Hepatocyte (in vitro differentiated cells): Measurements from ENCODE around the gene ITM2C. TPM values are rescaled to one million over a fixed set of nuclear protein-coding genes. Genes with fewer than 3 reads are reported as not detected.

Experiments
- DNase-seq: peaks from one replicate; pipeline ENCODE4 v3.0.0-alpha.2; 2016; ENCODE audit warnings: low spot score
- H2AFZ ChIP-seq: fragments of 200-600 bp; sonication (generic); 2 replicates; pipeline ENCODE4 v1.6.0; 2016; ENCODE audit warnings: antibody characterized with exemption, mild to moderate bottlenecking
- H3K27ac ChIP-seq: fragments of 200-600 bp; sonication (generic); 2 replicates; pipeline ENCODE4 v1.5.1; 2016; ENCODE audit warnings: mild to moderate bottlenecking
- H3K27me3 ChIP-seq: fragments of 200-600 bp; sonication (generic); 2 replicates; pipeline ENCODE4 v1.6.1; 2016
- H3K36me3 ChIP-seq: fragments of 200-600 bp; sonication (generic); replicated peaks from 2 replicates; pipeline ENCODE4 v1.5.1; 2016; ENCODE audit warnings: low read depth; ENCODE audit not compliant: insufficient read depth
- H3K4me1 ChIP-seq: fragments of 200-600 bp; sonication (generic); 2 replicates; pipeline ENCODE4 v1.5.1; 2016; ENCODE audit warnings: mild to moderate bottlenecking, moderate library complexity; ENCODE audit not compliant: insufficient read depth
- H3K4me2 ChIP-seq: fragments of 200-600 bp; sonication (generic); 2 replicates; pipeline ENCODE4 v1.6.0; 2016
- H3K4me3 ChIP-seq: fragments of 200-600 bp; sonication (generic); 2 replicates; pipeline ENCODE4 v1.5.1; 2016; ENCODE audit warnings: mild to moderate bottlenecking
- H3K79me2 ChIP-seq: fragments of 200-600 bp; sonication (generic); 2 replicates; pipeline ENCODE4 v1.6.0; 2017; ENCODE audit warnings: mild to moderate bottlenecking
- H3K9me2 ChIP-seq: fragments of 200-600 bp; sonication (generic); replicated peaks from 2 replicates; pipeline ENCODE4 v1.6.0; 2017; ENCODE audit warnings: mild to moderate bottlenecking; ENCODE audit not compliant: insufficient read depth
- H3K9me3 ChIP-seq: fragments of 200-600 bp; sonication (generic); 2 replicates; pipeline ENCODE4 v1.5.1; 2016; ENCODE audit warnings: low read depth, mild to moderate bottlenecking
- H4K20me1 ChIP-seq: fragments of 200-600 bp; sonication (generic); 2 replicates; pipeline ENCODE4 v1.6.0; 2016; ENCODE audit warnings: mild to moderate bottlenecking; ENCODE audit not compliant: insufficient read depth, poor library complexity, severe bottlenecking
- CTCF ChIP-seq: fragments of 200-600 bp; sonication (generic); IDR thresholded peaks from 2 replicates; pipeline ENCODE4 v1.5.1; 2016; ENCODE audit warnings: antibody characterized with exemption, mild to moderate bottlenecking; ENCODE audit not compliant: poor library complexity
- EZH2 ChIP-seq: fragments of 200-600 bp; sonication (generic); IDR thresholded peaks from 2 replicates; pipeline ENCODE4 v1.6.1; 2016; ENCODE audit warnings: antibody characterized with exemption, mild to moderate bottlenecking, borderline replicate concordance
- EZH2phosphoT487 ChIP-seq: fragments of 200-600 bp; sonication (generic); IDR thresholded peaks from one replicate; pipeline ENCODE4 v1.6.1; 2018; ENCODE audit warnings: antibody characterized with exemption, mild to moderate bottlenecking, low read depth, moderate library complexity; ENCODE audit not compliant: unreplicated experiment, severe bottlenecking
- WGBS: methylation state at CpG from one replicate; pipeline ENCODE4 v1.1.6; 2016; ENCODE audit warnings: low lambda C conversion rate; ENCODE audit errors: missing lambda C conversion rate; 5-methylcytosine and 5-hydroxymethylcytosine counted together
- polyA plus RNA-seq: library from polyadenylated mRNA; unstranded; fragments of >200 nt; fragmentation: Nextera tagmentation; extraction: Ambion mirVana; gene quantifications from 2 replicates; pipeline ENCODE4 v1.2.1, GENCODE V29; 2016
- total RNA-seq: library from RNA; depleted of rRNA; stranded (reverse); fragments of >200 nt; gene quantifications from 2 replicates; pipeline ENCODE4 v1.2.3, GENCODE V29; 2014

Gene ITM2C
- total and polyA plus RNA-seq, 2 experiments from 2014 or later, result 485 to 537 TPM

GRCh38 chr2:230925879-230926765, 61.4 kb downstream of the ITM2C start:
- Histone ChIP-seq H3K9me2 (no peaks in the 10 kb centered on the region), H2AFZ (no peak overlapping the region), H3K79me2 (no peaks in the 10 kb centered on the region), H3K4me3 (no peak overlapping the region), H3K4me2 (no peak overlapping the region), H3K4me1 (no peaks in the 10 kb centered on the region), H3K27me3 (no peaks in the 10 kb centered on the region), H3K27ac (no peak overlapping the region), H3K9me3 (no peaks in the 10 kb centered on the region), H4K20me1 (no peaks in the 10 kb centered on the region), H3K36me3 (no peaks in the 10 kb centered on the region)
- no peak for DNase-seq
- WGBS, result 90% methylated on average over 11 of the region's 11 CpGs
- no peak for TF ChIP-seq CTCF
- TF ChIP-seq EZH2, result no peak
- TF ChIP-seq EZH2phosphoT487, result no peak

DNA sequence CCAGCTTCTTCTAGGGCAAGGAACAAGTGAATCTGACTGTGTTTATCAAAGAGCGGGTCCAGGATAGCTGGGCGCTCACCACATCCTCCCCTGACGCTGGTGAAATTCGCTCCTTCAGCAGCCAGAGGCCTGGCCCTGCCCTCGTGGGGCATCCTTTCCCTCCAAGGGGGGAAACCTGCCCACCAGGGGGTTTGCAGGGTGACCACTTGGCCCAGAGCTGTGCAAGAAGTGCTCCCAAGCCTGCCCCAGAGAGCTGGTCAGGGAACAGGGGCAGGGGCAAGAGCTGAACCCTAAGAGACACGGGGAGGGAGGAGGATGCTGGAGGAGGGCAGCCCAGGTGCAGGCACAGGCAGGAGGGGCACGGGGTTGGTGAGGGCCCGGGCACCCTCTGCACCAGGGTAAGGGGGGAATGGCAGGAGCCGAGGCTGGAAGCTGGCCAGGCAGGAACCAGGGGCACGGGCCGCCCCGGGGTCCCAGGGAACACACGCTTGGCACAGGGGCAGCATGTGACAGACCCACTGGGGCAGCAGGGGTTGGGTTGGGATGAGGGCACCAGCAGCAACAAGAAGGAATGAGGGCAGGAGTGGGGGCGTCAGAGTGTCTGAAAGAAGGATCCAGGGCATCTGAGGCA, 63.1 kb downstream of the ITM2C start:
- WGBS, result 94% methylated on average over 14 of the region's 14 CpGs
- H3K4me1 ChIP-seq, result peaks cover 7% of the 10 kb centered on the region
- H3K4me3 ChIP-seq, result no peak overlapping the region
- DNase-seq, result no peak
- H3K4me2 ChIP-seq, result no peak overlapping the region
- TF ChIP-seq CTCF (no peak), EZH2 (no peak), EZH2phosphoT487 (no peak)
- no peak overlapping the region for H3K27ac ChIP-seq
- no peaks in the 10 kb centered on the region for H3K27me3 ChIP-seq
- no peaks in the 10 kb centered on the region for H4K20me1 ChIP-seq
- no peaks in the 10 kb centered on the region for H3K36me3 ChIP-seq
- H3K9me2 ChIP-seq, result no peaks in the 10 kb centered on the region
- H2AFZ ChIP-seq, result no peak overlapping the region
- no peaks in the 10 kb centered on the region for H3K9me3 ChIP-seq
- no peaks in the 10 kb centered on the region for H3K79me2 ChIP-seq

Other genes with a start within 250 kb of the ITM2C start
- 83.9 and 84.4 TPM in 2 replicates for gene CAB39, start 152.1 kb upstream of the ITM2C start, total RNA-seq
- 37.2 and 38.5 TPM in 2 replicates for gene CAB39, start 152.1 kb upstream of the ITM2C start, polyA plus RNA-seq
- gene GPR55, start 60.3 kb downstream of the ITM2C start, total RNA-seq, result 0.83 and 1.6 TPM in 2 replicates
- gene GPR55, start 60.3 kb downstream of the ITM2C start, polyA plus RNA-seq, result 0.32 TPM in 1 of 2 replicates, not detected in the other
- not detected in 2 replicates for gene SPATA3, start 131.2 kb downstream of the ITM2C start, total RNA-seq
- gene SPATA3, start 131.2 kb downstream of the ITM2C start, polyA plus RNA-seq, result not detected in 2 replicates
- 108 and 112 TPM in 2 replicates for gene C2orf72, start 172.6 kb downstream of the ITM2C start, total RNA-seq
- gene C2orf72, start 172.6 kb downstream of the ITM2C start, polyA plus RNA-seq, result 64.1 and 86.9 TPM in 2 replicates
- 92.9 and 93.6 TPM in 2 replicates for gene PSMD1, start 191.9 kb downstream of the ITM2C start, total RNA-seq
- 96.3 and 106 TPM in 2 replicates for gene PSMD1, start 191.9 kb downstream of the ITM2C start, polyA plus RNA-seq